ENCODE data around the gene CLCN6. TPM values are rescaled to one million over a fixed set of nuclear protein-coding genes. Genes with fewer than 3 reads are reported as not detected.

The CLCN6 gene
- total RNA-seq, 4 donors from 2014 or later: 14.8 to 38.4 (median 16.9) TPM

DNA sequence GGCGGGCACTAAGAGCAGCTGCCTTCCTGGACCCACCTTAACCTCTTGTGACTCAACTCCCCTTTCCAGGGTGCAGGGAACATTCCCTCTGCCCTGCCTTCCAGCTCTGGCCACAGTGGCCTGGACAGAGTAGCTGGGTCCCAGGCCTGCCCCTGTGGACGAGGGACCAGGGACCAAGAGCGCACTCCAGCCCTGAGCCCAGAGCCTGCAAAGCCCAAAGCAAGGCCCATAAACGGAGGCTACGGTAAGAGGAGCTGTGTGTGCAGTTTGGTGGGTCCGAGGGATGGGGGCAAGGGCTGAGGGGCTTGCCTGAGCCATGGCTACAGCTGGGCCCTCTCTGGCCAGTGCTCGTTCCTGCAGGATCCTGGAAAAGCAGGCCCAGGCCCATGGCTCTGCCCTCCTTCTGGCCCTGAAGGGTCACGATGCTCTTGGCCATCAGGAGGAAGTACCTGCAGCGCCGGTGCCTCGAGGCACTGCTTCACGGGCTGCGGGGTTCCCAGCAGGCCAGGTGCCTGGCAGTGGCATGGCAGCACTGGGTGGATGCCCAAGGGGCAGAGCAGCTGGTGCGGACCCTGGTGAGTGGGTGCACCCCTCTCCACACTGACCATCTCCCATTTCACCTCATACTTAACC, 18.1 kb upstream of the CLCN6 start:
- intact Hi-C loops (cut with DNase I): no loop called here

DNA sequence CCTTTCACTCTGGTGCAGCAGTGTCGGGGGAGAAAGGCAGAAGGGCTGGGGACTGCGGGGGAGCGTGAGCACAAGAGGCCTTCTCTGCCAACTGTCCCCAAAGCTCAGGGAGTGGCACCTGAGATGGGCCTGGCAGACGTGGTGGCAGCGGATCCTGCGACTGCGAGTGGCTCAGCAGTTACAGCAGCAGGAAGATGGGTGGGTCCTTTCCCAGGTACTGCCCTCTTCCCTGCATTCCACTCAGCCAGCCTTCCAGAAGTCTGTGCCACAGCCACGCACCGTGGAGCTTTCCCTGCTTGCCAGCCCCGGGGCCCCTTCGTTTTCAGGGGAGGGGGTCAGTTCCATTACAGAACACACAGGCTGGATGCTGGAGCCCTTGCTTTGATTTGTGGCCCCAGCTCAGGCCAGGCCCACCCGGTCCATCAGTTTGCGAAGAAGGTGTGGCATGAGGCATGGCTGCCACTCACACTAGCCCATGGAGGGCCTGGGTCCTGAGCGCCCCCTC, 17.4 kb upstream of the CLCN6 start:
- no peaks in the 10 kb centered on the region for H3K27me3 ChIP-seq
- no peaks in the 10 kb centered on the region for H3K9me3 ChIP-seq
- intact Hi-C loops (cut with DNase I): no loop called here
- DNase-seq: peak; percentile 70 to 75
- H3K36me3 ChIP-seq: peaks cover 2 to 17% of the 10 kb centered on the region in 2 donors
- peaks cover 60 to 83% of the 10 kb centered on the region in 2 donors for H3K4me1 ChIP-seq
- H3K27ac ChIP-seq: peak overlapping the region; percentile 78 to 97 (median 97)
- TF ChIP-seq POLR2A (IDR thresholded peaks at IDR 0.05): peak in 1 of 2 donors; percentile 56
- TF ChIP-seq, protein P1, sequence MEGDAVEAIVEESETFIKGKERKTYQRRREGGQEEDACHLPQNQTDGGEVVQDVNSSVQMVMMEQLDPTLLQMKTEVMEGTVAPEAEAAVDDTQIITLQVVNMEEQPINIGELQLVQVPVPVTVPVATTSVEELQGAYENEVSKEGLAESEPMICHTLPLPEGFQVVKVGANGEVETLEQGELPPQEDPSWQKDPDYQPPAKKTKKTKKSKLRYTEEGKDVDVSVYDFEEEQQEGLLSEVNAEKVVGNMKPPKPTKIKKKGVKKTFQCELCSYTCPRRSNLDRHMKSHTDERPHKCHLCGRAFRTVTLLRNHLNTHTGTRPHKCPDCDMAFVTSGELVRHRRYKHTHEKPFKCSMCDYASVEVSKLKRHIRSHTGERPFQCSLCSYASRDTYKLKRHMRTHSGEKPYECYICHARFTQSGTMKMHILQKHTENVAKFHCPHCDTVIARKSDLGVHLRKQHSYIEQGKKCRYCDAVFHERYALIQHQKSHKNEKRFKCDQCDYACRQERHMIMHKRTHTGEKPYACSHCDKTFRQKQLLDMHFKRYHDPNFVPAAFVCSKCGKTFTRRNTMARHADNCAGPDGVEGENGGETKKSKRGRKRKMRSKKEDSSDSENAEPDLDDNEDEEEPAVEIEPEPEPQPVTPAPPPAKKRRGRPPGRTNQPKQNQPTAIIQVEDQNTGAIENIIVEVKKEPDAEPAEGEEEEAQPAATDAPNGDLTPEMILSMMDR (IDR thresholded peaks at IDR 0.05): no peak
- no peak overlapping the region for H3K4me3 ChIP-seq (replicated peaks in 1 of 3)
- 44 to 57% methylated on average over 7 to 12 of the region's 14 CpGs for WGBS, 2 donors

More for the DNA sequence above, 18.1 kb upstream of the CLCN6 start:
- DNase-seq: no peak
- Histone ChIP-seq H3K27ac (peak overlapping the region; percentile 78 to 97 (median 97)), H3K9me3 (no peaks in the 10 kb centered on the region), H3K36me3 (peaks cover 0 to 14% of the 10 kb centered on the region in 2 donors), H3K27me3 (no peaks in the 10 kb centered on the region), H3K4me1 (peaks cover 60 to 83% of the 10 kb centered on the region in 2 donors), H3K4me3 (replicated peaks in 1 of 3) (no peak overlapping the region)
- peak in 1 of 2 donors; percentile 29 for TF ChIP-seq POLR2A (IDR thresholded peaks at IDR 0.05)
- TF ChIP-seq, protein P1 (IDR thresholded peaks at IDR 0.05): no peak
- WGBS, 2 donors: 42 to 66% methylated on average over 3 to 7 of the region's 14 CpGs

DNA sequence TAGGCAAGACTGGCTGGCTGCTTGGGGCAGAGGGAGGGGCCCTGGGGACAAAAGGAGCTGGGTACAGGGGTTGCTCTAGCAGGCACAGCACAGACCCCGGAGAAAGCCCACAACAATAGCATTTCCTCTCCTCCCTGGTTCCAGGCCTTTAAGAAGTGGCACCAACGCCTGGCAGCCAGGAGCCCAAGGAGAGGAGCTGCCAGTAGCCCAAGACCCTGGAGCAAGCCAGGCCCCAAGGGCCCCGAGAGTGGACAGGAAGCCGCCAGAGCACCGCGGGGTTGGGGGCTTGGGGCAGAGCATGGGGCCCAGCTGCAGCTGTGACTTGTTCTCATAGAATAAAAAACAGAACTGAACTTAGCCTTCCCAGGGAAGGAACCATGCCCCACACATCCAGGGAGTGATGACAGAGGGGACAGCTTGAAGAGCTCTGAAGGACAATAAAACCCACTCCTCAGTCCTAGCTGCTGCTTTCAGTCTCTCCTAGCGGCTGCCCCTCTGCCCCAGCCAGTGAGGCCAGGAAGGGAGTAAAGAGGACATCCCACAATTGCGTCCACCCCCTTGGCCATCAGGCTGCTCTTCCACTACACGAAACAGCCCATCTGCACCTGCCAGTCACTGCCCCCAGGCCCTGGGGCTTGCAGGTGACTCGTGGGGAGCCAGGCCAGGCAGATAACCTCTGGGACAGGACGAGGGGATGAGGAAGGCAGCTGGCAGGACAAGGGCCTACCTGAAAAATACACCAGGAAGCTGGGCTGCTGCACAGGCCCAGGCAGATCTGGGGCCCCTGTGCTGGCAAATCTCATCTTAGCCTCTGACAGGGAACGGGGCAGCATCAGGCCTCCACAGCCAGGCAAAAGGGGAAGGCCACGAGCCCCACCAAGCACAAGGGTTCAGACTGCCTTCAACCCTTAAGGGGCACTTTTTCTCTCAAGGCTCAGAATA, 16.6 kb upstream of the CLCN6 start:
- H3K4me3 ChIP-seq (replicated peaks in 1 of 3): no peak overlapping the region
- H3K36me3 ChIP-seq: peaks cover 10 to 25% of the 10 kb centered on the region in 2 donors
- peak overlapping the region; percentile 78 to 97 (median 97) for H3K27ac ChIP-seq
- H3K27me3 ChIP-seq: no peaks in the 10 kb centered on the region
- H3K4me1 ChIP-seq: peaks cover 60 to 81% of the 10 kb centered on the region in 2 donors
- H3K9me3 ChIP-seq: no peaks in the 10 kb centered on the region
- intact Hi-C loops (cut with DNase I): loop anchor here (5.0 kb wide), 1 partner anchor 52 kb away; the partner anchor contains the start of gene AGTRAP
- 64 to 70% methylated on average over 13 of the region's 13 CpGs for WGBS, 2 donors
- TF ChIP-seq POLR2A (IDR thresholded peaks at IDR 0.05): no peak
- TF ChIP-seq, protein P1 (IDR thresholded peaks at IDR 0.05): no peak
- DNase-seq: no peak

DNA sequence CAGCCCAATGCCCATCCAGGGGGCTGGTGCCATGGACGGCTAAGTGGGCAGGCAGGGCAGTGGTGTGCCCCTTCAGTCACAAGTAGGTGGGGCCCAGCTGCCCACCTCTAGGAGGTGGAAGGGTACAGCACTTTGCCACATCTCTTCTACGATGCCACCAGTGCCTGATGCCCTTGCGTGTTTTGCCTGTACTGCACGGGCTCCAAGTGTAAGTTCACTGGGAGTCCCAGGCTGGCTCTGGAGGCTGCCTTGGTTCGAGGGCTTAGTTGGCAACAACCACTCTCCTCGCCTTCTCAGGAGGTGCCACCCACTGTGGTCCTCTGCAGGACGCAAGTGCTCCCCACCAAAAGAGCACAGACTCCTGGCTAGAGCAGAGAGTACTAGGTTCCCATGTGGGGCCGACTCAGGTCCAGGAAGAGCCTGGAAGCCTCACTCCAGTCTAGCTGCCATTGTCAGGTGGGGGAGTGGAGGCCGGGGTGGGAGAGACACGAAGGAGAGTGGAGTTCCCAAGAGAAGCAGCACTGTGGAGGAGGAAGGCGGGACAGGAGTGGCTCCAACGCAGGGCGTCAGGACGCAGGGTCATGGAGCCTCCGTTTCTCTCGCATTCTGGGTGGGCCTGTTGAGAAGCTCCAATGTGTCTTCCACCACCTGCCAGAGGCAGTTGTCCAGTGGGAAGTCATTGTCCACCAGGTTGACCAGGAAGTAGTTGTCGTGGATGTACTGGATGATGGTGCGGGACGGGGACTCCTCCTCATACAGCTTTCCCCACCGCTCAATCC, 15.7 kb upstream of the CLCN6 start:
- H3K27ac ChIP-seq: peak overlapping the region; percentile 78 to 97 (median 97)
- 77 to 86% methylated on average over 14 to 20 of the region's 20 CpGs for WGBS, 2 donors
- no peaks in the 10 kb centered on the region for H3K27me3 ChIP-seq
- no peak for TF ChIP-seq POLR2A (IDR thresholded peaks at IDR 0.05)
- TF ChIP-seq, protein P1 (IDR thresholded peaks at IDR 0.05): no peak
- H3K4me1 ChIP-seq: peaks cover 57 to 81% of the 10 kb centered on the region in 2 donors
- no peak overlapping the region for H3K4me3 ChIP-seq (replicated peaks in 1 of 3)
- intact Hi-C loops (cut with DNase I): loop anchor here (5.0 kb wide), 1 partner anchor 53 kb away; the partner anchor contains the start of gene AGTRAP
- peaks cover 18 to 33% of the 10 kb centered on the region in 2 donors for H3K36me3 ChIP-seq
- no peak for DNase-seq
- no peaks in the 10 kb centered on the region for H3K9me3 ChIP-seq
